ENCODE measurements around the gene GTSE1.

- TF ChIP-seq POLR2A (IDR thresholded peaks at IDR 0.05) (no peak), CTCF (IDR thresholded peaks at IDR 0.05) (no peak)
These were observed 3.8 kb downstream of the GTSE1 start for GRCh38 chr22:46300491-46300890.
